ENCODE results near the gene GHRH. TPM values are rescaled to one million over a fixed set of nuclear protein-coding genes. Genes with fewer than 3 reads are reported as not detected.

Gene GHRH
- polyA plus RNA-seq, 2 of the 4 experiments (the other 2 are of a cell fraction): not detected

GRCh38 chr20:37228656-37229055, 33.0 kb downstream of the GHRH start:
- Histone ChIP-seq H3K4me3 (no peak overlapping the region), H3K4me1 (no peaks in the 10 kb centered on the region), H3K9me3 (no peaks in the 10 kb centered on the region), H3K27ac (no peak overlapping the region), H3K4me2 (no peak overlapping the region)
- ATAC-seq (no peak), FAIRE-seq (no peak), DNase-seq (ENCODE audit: low read depth in 1 of 2, low spot score in 1 of 2) (no peak)
- ChIA-PET CTCF (interaction anchor here (1.3 to 2.8 kb wide), 5 partner anchors 12 to 220 kb away, joined by 3 to 8 read pairs (median 3); no protein-coding TSS in a partner anchor), POLR2A (no interaction called here)
- 92% methylated on average over 5 of the region's 5 CpGs for WGBS (ENCODE audit: missing lambda C conversion rate)
- TF ChIP-seq CHD4 (IDR thresholded peaks at IDR 0.05; ENCODE audit: borderline replicate concordance): no peak
- TF ChIP-seq HMGXB4 (CRISPR knock-in tag; IDR thresholded peaks at IDR 0.05; ENCODE audit: borderline replicate concordance): no peak
- TF ChIP-seq FOSL2 (IDR thresholded peaks at IDR 0.05): no peak
- no peak for TF ChIP-seq FOSL2 (CRISPR knock-in tag; IDR thresholded peaks at IDR 0.05)
- no peak for TF ChIP-seq ATOH8 (CRISPR knock-in tag; IDR thresholded peaks at IDR 0.05; ENCODE audit: low read depth)

GRCh38 chr20:37228082-37228481, 33.5 kb downstream of the GHRH start:
- ATAC-seq (no peak), FAIRE-seq (no peak), DNase-seq (ENCODE audit: low read depth in 1 of 2, low spot score in 1 of 2) (no peak)
- no peak overlapping the region for H3K4me2 ChIP-seq
- no peak for TF ChIP-seq CBX8 (IDR thresholded peaks at IDR 0.05)
- no peak for TF ChIP-seq ESRRA (IDR thresholded peaks at IDR 0.05; ENCODE audit: borderline replicate concordance, low read length)
- TF ChIP-seq GATA3 (IDR thresholded peaks at IDR 0.05; ENCODE audit: borderline replicate concordance): no peak
- no peak for TF ChIP-seq CEBPB (IDR thresholded peaks at IDR 0.05)
- TF ChIP-seq PHF8 (IDR thresholded peaks at IDR 0.05; ENCODE audit: borderline replicate concordance, low read depth): no peak
- no peak for TF ChIP-seq CHD2 (IDR thresholded peaks at IDR 0.05; ENCODE audit: low read length, partially characterized antibody)
- no peak overlapping the region for H3K4me3 ChIP-seq
- H3K9me3 ChIP-seq: no peaks in the 10 kb centered on the region
- ChIA-PET CTCF (interaction anchor here (0.7 to 1.7 kb wide), 6 partner anchors 16 to 220 kb away, joined by 3 to 5 read pairs (median 3); no protein-coding TSS in a partner anchor), POLR2A (no interaction called here)
- 90% methylated on average over 6 of the region's 6 CpGs for WGBS (ENCODE audit: missing lambda C conversion rate)
- no peak overlapping the region for H3K27ac ChIP-seq
- H3K4me1 ChIP-seq: no peaks in the 10 kb centered on the region

GRCh38 chr20:37226889-37227288, 34.7 kb downstream of the GHRH start:
- 89% methylated on average over 3 of the region's 3 CpGs for WGBS (ENCODE audit: missing lambda C conversion rate)
- ChIA-PET POLR2A (no interaction called here), CTCF (interaction anchor here (1.2 to 1.5 kb wide), 3 partner anchors 10 to 31 kb away, joined by 3 to 5 read pairs (median 4); no protein-coding TSS in a partner anchor)
- H3K4me1 ChIP-seq: no peaks in the 10 kb centered on the region
- H3K4me2 ChIP-seq: no peak overlapping the region
- no peak overlapping the region for H3K4me3 ChIP-seq
- DNase-seq (ENCODE audit: low read depth in 1 of 2, low spot score in 1 of 2) (no peak), ATAC-seq (no peak), FAIRE-seq (no peak)
- TF ChIP-seq POLR2A (IDR thresholded peaks at IDR 0.05; ENCODE audit: low read length): no peak
- no peak for TF ChIP-seq HOXB13 (CRISPR knock-in tag; IDR thresholded peaks at IDR 0.05; ENCODE audit: low read depth)
- TF ChIP-seq KDM5A (IDR thresholded peaks at IDR 0.05): no peak
- no peak for TF ChIP-seq NR3C1 (IDR thresholded peaks at IDR 0.05)
- TF ChIP-seq FOXS1 (CRISPR knock-in tag; IDR thresholded peaks at IDR 0.05): no peak
- no peak for TF ChIP-seq POLR2AphosphoS2 (conservative IDR thresholded peaks at IDR 0.05; ENCODE audit: low read length)
- no peak for TF ChIP-seq BCL3 (IDR thresholded peaks at IDR 0.05)
- no peak for TF ChIP-seq HDAC2 (IDR thresholded peaks at IDR 0.05)
- no peak for TF ChIP-seq RNF2 (IDR thresholded peaks at IDR 0.05; ENCODE audit: borderline replicate concordance, low read depth)
- TF ChIP-seq SMC3 (IDR thresholded peaks at IDR 0.05): no peak
- no peak for TF ChIP-seq EHF (CRISPR knock-in tag; IDR thresholded peaks at IDR 0.05)
- no peak for TF ChIP-seq CHD2 (IDR thresholded peaks at IDR 0.05; ENCODE audit: low read length, partially characterized antibody)
- TF ChIP-seq TFCP2L1 (CRISPR knock-in tag; IDR thresholded peaks at IDR 0.05): no peak
- no peak for TF ChIP-seq HES2 (IDR thresholded peaks at IDR 0.05)
- TF ChIP-seq JUNB (IDR thresholded peaks at IDR 0.05): no peak
- no peak for TF ChIP-seq BHLHE40 (IDR thresholded peaks at IDR 0.05; ENCODE audit: low read depth, low read length)
- no peak for TF ChIP-seq CTCF (IDR thresholded peaks at IDR 0.05)
- TF ChIP-seq RFX5 (IDR thresholded peaks at IDR 0.05): no peak
- no peak for TF ChIP-seq SREBF2 (IDR thresholded peaks at IDR 0.05)
- TF ChIP-seq HEYL (CRISPR knock-in tag; IDR thresholded peaks at IDR 0.05): no peak
- no peaks in the 10 kb centered on the region for H3K9me3 ChIP-seq
- H3K27ac ChIP-seq: no peak overlapping the region
